ENCODE data around the gene TMEM134. TPM values are rescaled to one million over a fixed set of nuclear protein-coding genes. Genes with fewer than 3 reads are reported as not detected.

Gene TMEM134
- total and polyA plus RNA-seq, 10 of the 15 experiments (the other 5 are each of a cell fraction or from before 2014, with no cell fraction given), result 1.6 to 93.8 (median 27.8) TPM

DNA sequence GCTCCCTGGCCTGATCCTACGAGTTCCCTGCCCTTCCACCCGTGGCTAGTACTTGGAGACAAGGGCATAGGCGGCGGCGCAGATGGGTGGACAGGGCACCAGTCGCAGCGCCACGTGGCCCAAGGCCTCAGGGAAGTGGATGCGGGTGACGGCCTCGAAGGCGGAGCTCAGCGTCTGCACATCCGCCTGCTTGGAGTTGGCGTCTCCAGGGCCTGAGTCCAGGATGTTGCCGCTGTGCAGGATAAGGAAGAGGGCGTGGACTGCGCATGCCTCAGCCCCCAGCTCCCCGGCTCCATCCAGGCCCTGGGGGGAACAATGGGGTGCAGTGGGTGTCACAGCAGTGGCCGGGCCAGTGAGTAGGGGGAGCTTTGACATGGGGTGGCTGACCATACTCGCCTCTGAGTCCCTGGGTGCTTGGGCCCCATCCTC, 29.5 kb upstream of the TMEM134 start:
- Histone ChIP-seq H3K27ac (ENCODE audit: control insufficient read depth, insufficient read depth) (no peak overlapping the region), H3K36me3 (ENCODE audit: control insufficient read depth in 2 of 2, insufficient read depth in 2 of 2, low read length in 1 of 2) (peaks cover 0 to 10% of the 10 kb centered on the region in 2 experiments; a peak in 3 of 4 replicates), H3K79me2 (ENCODE audit: control insufficient read depth, insufficient read depth, low read length) (no peaks in the 10 kb centered on the region), H3K9me3 (replicated peaks; ENCODE audit: control insufficient read depth, insufficient read depth, low read length) (no peaks in the 10 kb centered on the region), H2AFZ (ENCODE audit: control insufficient read depth, low read depth, low read length) (no peak overlapping the region), H3K27me3 (replicated peaks in 1 of 2; ENCODE audit: control insufficient read depth in 2 of 2, insufficient read depth in 2 of 2, low read length in 1 of 2) (no peaks in the 10 kb centered on the region), H4K20me1 (ENCODE audit: control insufficient read depth, insufficient read depth) (no peaks in the 10 kb centered on the region; the same call in 1 of the 2 replicates), H3K4me1 (ENCODE audit: control insufficient read depth, insufficient read depth, low read length) (no peaks in the 10 kb centered on the region; the same call in 1 of the 2 replicates), H3K4me3 (no peak overlapping the region), H3K4me2 (ENCODE audit: control insufficient read depth, insufficient read depth) (no peak overlapping the region), H3K9ac (ENCODE audit: control insufficient read depth, insufficient read depth, low read length) (no peak overlapping the region)
- in situ Hi-C loops (cut with MboI), result no loop called here
- ChIA-PET POLR2A (no interaction called here), RAD21 (ENCODE audit: unreplicated experiment) (no interaction called here), SMC1A (ENCODE audit: uncharacterized antibody, unreplicated experiment) (no interaction called here), CTCF (no interaction called here)
- no peak for FAIRE-seq
- WGBS (ENCODE audit: insufficient coverage, insufficient replicate concordance, low lambda C conversion rate, missing lambda C conversion rate), result 96% methylated on average over 19 of the region's 21 CpGs
- no TSS peak for BruUV-seq (replicated peaks)
- intact Hi-C loops (cut with micrococcal nuclease; ENCODE audit: unreplicated experiment), result no loop called here
- ATAC-seq, result no peak
- TF ChIP-seq NR2C1 (IDR thresholded peaks at IDR 0.05) (no peak), EED (IDR thresholded peaks at IDR 0.05; ENCODE audit: low read depth) (no peak), BACH1 (IDR thresholded peaks at IDR 0.05; ENCODE audit: borderline replicate concordance) (no peak), ZNF274 (IDR thresholded peaks at IDR 0.05; ENCODE audit: insufficient read depth, insufficient read length) (no peak), FOXK2 (IDR thresholded peaks at IDR 0.05) (no peak), NR2C2 (IDR thresholded peaks at IDR 0.05; ENCODE audit: borderline replicate concordance, control insufficient read depth, insufficient read length, low read depth) (no peak), ESRRA (IDR thresholded peaks at IDR 0.05; ENCODE audit: low read length) (no peak), SP1 (IDR thresholded peaks at IDR 0.05; ENCODE audit: low read depth, low read length) (no peak), RBBP5 (conservative IDR thresholded peaks at IDR 0.05) (no peak), GATAD2B (conservative IDR thresholded peaks at IDR 0.05; ENCODE audit: low read depth) (no peak), NFYB (IDR thresholded peaks at IDR 0.05; ENCODE audit: insufficient read depth, low read depth, low read length) (no peak), DPF2 (IDR thresholded peaks at IDR 0.05) (no peak)
- DNase-seq (ENCODE audit: low read depth, low spot score), result no peak

Measured in GM12878 (cell line).